RWPE2 (cell line): Measurements from ENCODE around the gene IGSF23.

Experiments
- ATAC-seq: fragments of 200-7000 bp; cut with Tn5 transposase; 3 replicates; pipeline ENCODE4 v1.9.1; 2021; ENCODE audit warnings: low read depth
- DNase-seq: peaks from one replicate; pipeline ENCODE4 v3.0.0-alpha.2; 2020; ENCODE audit warnings: low spot score
- H3K27ac ChIP-seq: fragments of 450-650 bp; 2 replicates; pipeline ENCODE4 v1.5.1; 2017; ENCODE audit warnings: mild to moderate bottlenecking; ENCODE audit not compliant: poor library complexity, severe bottlenecking
- H3K27me3 ChIP-seq: fragments of 250-450 bp; sonication (Bioruptor Pico); 2 replicates; pipeline ENCODE4 v1.5.1; 2021; ENCODE audit warnings: mild to moderate bottlenecking, moderate library complexity; ENCODE audit not compliant: insufficient read depth, poor library complexity, severe bottlenecking
- H3K36me3 ChIP-seq: fragments of 250-450 bp; sonication (Bioruptor Pico); 2 replicates; pipeline ENCODE4 v1.5.1; 2020; ENCODE audit warnings: low read depth, mild to moderate bottlenecking, moderate library complexity
- H3K4me1 ChIP-seq: fragments of 250-450 bp; sonication (Bioruptor Pico); 2 replicates; pipeline ENCODE4 v1.5.1; 2021; ENCODE audit warnings: mild to moderate bottlenecking, moderate library complexity; ENCODE audit not compliant: insufficient read depth, poor library complexity, severe bottlenecking
- H3K4me3 ChIP-seq: fragments of 250-450 bp; sonication (Bioruptor Pico); 2 replicates; pipeline ENCODE4 v1.5.1; 2021; ENCODE audit warnings: mild to moderate bottlenecking, moderate library complexity; ENCODE audit not compliant: severe bottlenecking
- H3K9me3 ChIP-seq: fragments of 250-450 bp; sonication (Bioruptor Pico); 2 replicates; pipeline ENCODE4 v1.5.1; 2021; ENCODE audit warnings: mild to moderate bottlenecking, moderate library complexity; ENCODE audit not compliant: severe bottlenecking
- TF ChIP-seq, protein P1 (sequence below): fragments of 450-650 bp; IDR thresholded peaks from one replicate; pipeline ENCODE4 v1.5.1; 2017; ENCODE audit warnings: mild to moderate bottlenecking, moderate library complexity; ENCODE audit not compliant: poor library complexity, severe bottlenecking

Gene IGSF23

DNA sequence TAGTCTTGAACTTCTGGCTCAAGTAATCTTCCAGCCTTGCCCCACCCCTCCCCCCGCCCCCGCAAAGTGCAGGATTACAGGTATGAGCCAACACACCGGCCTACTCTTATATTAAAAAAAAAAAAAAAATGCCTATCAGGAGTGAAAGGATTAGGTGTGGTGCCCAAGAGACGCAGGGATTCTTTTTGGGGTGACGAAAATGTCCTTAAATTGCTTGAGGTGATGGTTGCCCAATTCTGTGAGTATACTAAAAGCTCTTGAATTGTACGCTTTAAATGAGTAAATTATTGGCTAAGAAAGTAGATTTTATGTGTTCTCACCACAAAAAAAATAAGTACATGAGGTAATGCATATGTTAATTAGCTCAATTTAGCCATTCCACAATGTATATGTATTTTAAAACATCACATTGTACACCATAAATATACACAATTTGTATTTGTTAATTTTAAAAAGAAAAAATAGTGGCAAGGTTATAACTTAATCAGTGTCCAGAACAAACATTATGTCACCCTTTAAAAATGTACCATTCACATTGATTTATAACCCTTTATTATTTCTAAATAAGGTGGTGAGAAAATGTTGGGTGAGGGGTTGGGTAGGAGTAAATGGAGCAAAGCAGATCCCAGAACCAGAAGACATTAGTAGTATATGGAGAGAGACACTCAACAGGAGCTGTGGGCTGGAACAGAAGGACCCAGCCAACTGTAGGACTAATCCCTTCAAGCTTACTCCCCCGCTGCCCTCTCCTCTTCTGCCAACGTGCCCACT is 3.9 kb downstream of the IGSF23 start:
- ATAC-seq (no peak; the same call in 2 of the 3 replicates), DNase-seq (no peak)
- H3K36me3 ChIP-seq: no peaks in the 10 kb centered on the region
- no peaks in the 10 kb centered on the region for H3K9me3 ChIP-seq
- no peaks in the 10 kb centered on the region for H3K27me3 ChIP-seq
- H3K27ac ChIP-seq: peak overlapping the region; percentile 30
- TF ChIP-seq, protein P1, sequence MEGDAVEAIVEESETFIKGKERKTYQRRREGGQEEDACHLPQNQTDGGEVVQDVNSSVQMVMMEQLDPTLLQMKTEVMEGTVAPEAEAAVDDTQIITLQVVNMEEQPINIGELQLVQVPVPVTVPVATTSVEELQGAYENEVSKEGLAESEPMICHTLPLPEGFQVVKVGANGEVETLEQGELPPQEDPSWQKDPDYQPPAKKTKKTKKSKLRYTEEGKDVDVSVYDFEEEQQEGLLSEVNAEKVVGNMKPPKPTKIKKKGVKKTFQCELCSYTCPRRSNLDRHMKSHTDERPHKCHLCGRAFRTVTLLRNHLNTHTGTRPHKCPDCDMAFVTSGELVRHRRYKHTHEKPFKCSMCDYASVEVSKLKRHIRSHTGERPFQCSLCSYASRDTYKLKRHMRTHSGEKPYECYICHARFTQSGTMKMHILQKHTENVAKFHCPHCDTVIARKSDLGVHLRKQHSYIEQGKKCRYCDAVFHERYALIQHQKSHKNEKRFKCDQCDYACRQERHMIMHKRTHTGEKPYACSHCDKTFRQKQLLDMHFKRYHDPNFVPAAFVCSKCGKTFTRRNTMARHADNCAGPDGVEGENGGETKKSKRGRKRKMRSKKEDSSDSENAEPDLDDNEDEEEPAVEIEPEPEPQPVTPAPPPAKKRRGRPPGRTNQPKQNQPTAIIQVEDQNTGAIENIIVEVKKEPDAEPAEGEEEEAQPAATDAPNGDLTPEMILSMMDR: no peak
- no peak overlapping the region for H3K4me3 ChIP-seq
- H3K4me1 ChIP-seq: peaks cover 7% of the 10 kb centered on the region

DNA sequence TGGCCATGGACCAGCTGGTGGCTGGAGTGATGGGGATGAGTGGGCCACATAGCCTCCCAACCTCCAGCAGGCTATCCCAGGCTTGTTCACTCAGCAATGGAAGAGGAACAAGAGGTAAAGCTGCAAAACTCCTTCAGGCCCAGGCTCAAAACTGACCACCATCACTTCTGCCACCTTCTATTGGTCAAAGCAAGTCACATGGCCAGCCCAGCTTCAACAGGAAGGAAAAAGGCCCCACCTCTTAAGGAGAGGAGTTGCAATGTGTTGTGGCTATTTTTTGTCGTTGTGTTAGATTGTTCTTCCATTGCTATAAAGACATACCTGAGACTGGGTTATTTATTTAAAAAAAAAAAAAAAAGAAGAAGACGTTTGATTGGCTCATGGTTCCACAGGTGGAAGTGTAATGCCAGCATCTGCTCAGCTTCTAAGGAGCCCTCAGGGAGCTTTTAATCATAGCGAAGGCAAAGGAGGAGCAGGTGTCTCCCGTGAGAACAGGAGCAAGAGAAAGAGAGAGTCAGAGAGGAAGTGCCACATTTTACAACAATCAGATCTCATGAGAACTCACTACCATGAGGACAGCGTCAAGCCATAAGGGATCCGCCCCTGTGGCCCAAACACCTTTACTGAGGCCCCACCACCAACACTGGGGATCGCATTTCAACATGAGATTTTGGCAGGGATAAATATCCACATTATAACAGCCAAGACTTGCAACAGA is 5.4 kb downstream of the IGSF23 start:
- TF ChIP-seq, protein P1: no peak
- no peaks in the 10 kb centered on the region for H3K36me3 ChIP-seq
- no peaks in the 10 kb centered on the region for H3K27me3 ChIP-seq
- no peak for DNase-seq
- no peaks in the 10 kb centered on the region for H3K9me3 ChIP-seq
- ATAC-seq: no peak; the same call in 2 of the 3 replicates
- no peak overlapping the region for H3K27ac ChIP-seq
- H3K4me1 ChIP-seq: peaks cover 7% of the 10 kb centered on the region
- H3K4me3 ChIP-seq: no peak overlapping the region

DNA sequence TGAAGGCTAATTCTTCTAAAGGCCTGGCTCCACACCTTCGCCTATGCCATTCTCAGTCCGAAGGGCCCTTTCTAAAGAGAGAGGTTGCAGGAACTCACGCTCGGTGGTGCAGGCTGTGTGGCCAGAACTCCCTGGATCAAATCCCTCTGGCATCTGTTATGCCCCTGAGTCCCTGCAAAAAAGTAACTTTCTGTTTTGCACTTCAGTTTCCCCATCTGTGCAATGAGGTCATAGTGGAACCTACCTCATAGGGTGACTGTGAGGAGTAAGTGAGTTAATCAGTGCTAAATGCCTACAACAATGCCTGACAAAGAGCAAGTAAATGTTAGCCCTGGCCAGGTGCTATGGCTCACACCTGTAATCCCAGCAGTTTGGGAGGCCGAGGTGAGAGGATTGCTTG is 7.3 kb downstream of the IGSF23 start:
- DNase-seq (no peak), ATAC-seq (no peak)
- Histone ChIP-seq H3K27me3 (no peaks in the 10 kb centered on the region), H3K4me1 (peaks cover 13% of the 10 kb centered on the region), H3K9me3 (no peaks in the 10 kb centered on the region), H3K4me3 (no peak overlapping the region), H3K27ac (no peak overlapping the region), H3K36me3 (no peaks in the 10 kb centered on the region)
- TF ChIP-seq, protein P1: no peak

DNA sequence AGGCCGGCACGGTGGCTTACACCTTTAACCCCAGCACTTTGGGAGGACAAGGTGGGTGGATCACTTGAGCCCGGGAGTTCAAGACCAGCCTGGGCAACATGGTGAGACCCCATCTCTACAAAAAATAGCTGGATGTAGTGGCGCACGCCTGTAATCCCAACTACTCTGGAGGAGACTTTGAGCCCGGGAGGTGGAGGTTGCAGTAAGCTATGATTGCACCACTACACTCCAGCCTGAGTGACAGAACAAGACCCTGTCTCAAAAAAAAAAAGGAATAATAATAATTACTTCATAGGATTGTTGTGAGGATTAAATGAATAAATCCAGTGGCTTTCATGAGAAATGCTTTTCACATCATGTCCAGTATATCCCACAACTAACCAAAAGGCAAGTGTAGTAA is 8.0 kb downstream of the IGSF23 start:
- Histone ChIP-seq H3K36me3 (no peaks in the 10 kb centered on the region), H3K9me3 (no peaks in the 10 kb centered on the region), H3K27ac (no peak overlapping the region), H3K27me3 (no peaks in the 10 kb centered on the region), H3K4me3 (no peak overlapping the region), H3K4me1 (peaks cover 18% of the 10 kb centered on the region)
- TF ChIP-seq, protein P1: no peak
- no peak for DNase-seq
- no peak for ATAC-seq
